ENCODE measurements around the gene A1BG. TPM values are rescaled to one million over a fixed set of nuclear protein-coding genes. Genes with fewer than 3 reads are reported as not detected.

The A1BG gene
- total RNA-seq, 1 donor from 2014 or later, result 7.5 TPM

- H3K27ac ChIP-seq, result no peak overlapping the region
- no peaks in the 10 kb centered on the region for H3K9me3 ChIP-seq (ENCODE audit: low read depth)
- H3K27me3 ChIP-seq, result peaks cover 16% of the 10 kb centered on the region
- Mint-ChIP-seq H3K36me3 (peaks cover 7% of the 10 kb centered on the region), H3K9me3 (no peaks in the 10 kb centered on the region), H3K4me1 (peaks cover 17% of the 10 kb centered on the region), H3K27me3 (ENCODE audit: insufficient read depth, low read depth) (peaks cover 26% of the 10 kb centered on the region), H3K27ac (no peak overlapping the region), H3K4me3 (peak overlapping the region; percentile 96)
- H3K4me2 ChIP-seq, result peak overlapping the region; percentile 95
- H3F3A ChIP-seq (ENCODE audit: low read depth), result no peaks in the 10 kb centered on the region
- H3K4me3 ChIP-seq, result peak overlapping the region; percentile 87
- no peaks in the 10 kb centered on the region for H3K79me2 ChIP-seq (ENCODE audit: low read depth)
- peak overlapping the region; percentile 95 for H2AFZ ChIP-seq (replicated peaks)
- peaks cover 6% of the 10 kb centered on the region for H3K4me1 ChIP-seq
- H4K20me1 ChIP-seq (ENCODE audit: low read depth), result no peaks in the 10 kb centered on the region
- peak overlapping the region; percentile 40 for H3K9ac ChIP-seq
- DNase-seq (ENCODE audit: low spot score), result peak; percentile 89
- no peaks in the 10 kb centered on the region for H3K36me3 ChIP-seq
- no peak for TF ChIP-seq EZH2phosphoT487 (IDR thresholded peaks at IDR 0.05)
- TF ChIP-seq, protein P1, sequence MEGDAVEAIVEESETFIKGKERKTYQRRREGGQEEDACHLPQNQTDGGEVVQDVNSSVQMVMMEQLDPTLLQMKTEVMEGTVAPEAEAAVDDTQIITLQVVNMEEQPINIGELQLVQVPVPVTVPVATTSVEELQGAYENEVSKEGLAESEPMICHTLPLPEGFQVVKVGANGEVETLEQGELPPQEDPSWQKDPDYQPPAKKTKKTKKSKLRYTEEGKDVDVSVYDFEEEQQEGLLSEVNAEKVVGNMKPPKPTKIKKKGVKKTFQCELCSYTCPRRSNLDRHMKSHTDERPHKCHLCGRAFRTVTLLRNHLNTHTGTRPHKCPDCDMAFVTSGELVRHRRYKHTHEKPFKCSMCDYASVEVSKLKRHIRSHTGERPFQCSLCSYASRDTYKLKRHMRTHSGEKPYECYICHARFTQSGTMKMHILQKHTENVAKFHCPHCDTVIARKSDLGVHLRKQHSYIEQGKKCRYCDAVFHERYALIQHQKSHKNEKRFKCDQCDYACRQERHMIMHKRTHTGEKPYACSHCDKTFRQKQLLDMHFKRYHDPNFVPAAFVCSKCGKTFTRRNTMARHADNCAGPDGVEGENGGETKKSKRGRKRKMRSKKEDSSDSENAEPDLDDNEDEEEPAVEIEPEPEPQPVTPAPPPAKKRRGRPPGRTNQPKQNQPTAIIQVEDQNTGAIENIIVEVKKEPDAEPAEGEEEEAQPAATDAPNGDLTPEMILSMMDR (IDR thresholded peaks at IDR 0.05), result no peak
- no peak for TF ChIP-seq EZH2 (IDR thresholded peaks at IDR 0.05)
Observed at GRCh38 chr19:58346961-58347929, 6.0 kb downstream of the A1BG start.

- no peak for TF ChIP-seq EZH2 (IDR thresholded peaks at IDR 0.05)
- TF ChIP-seq, protein P1 (IDR thresholded peaks at IDR 0.05), result no peak
- TF ChIP-seq EZH2phosphoT487 (IDR thresholded peaks at IDR 0.05), result no peak
- H3K9ac ChIP-seq, result no peak overlapping the region
- H3K4me1 Mint-ChIP-seq, result peaks cover 17% of the 10 kb centered on the region
- H3K27me3 ChIP-seq, result peaks cover 16% of the 10 kb centered on the region
- DNase-seq (ENCODE audit: low spot score), result no peak
- no peaks in the 10 kb centered on the region for H4K20me1 ChIP-seq (ENCODE audit: low read depth)
- H3K4me1 ChIP-seq, result peaks cover 6% of the 10 kb centered on the region
- H3K9me3 ChIP-seq (ENCODE audit: low read depth), result no peaks in the 10 kb centered on the region
- H3K4me3 Mint-ChIP-seq, result peak overlapping the region; percentile 88
- H3K4me3 ChIP-seq, result no peak overlapping the region
- no peak overlapping the region for H2AFZ ChIP-seq (replicated peaks)
- no peak overlapping the region for H3K27ac ChIP-seq
- no peak overlapping the region for H3K4me2 ChIP-seq
- H3K36me3 Mint-ChIP-seq, result peaks cover 12% of the 10 kb centered on the region
- no peaks in the 10 kb centered on the region for H3K79me2 ChIP-seq (ENCODE audit: low read depth)
- H3F3A ChIP-seq (ENCODE audit: low read depth), result no peaks in the 10 kb centered on the region
- peaks cover 17% of the 10 kb centered on the region for H3K27me3 Mint-ChIP-seq (ENCODE audit: insufficient read depth, low read depth)
- H3K27ac Mint-ChIP-seq, result no peak overlapping the region
- no peaks in the 10 kb centered on the region for H3K36me3 ChIP-seq
- no peaks in the 10 kb centered on the region for H3K9me3 Mint-ChIP-seq
Observed at GRCh38 chr19:58345558-58345957, 7.7 kb downstream of the A1BG start.

GRCh38 chr19:58338825-58339558, 14.3 kb downstream of the A1BG start:
- Histone ChIP-seq H3K9ac (no peak overlapping the region), H3K79me2 (ENCODE audit: low read depth) (no peaks in the 10 kb centered on the region), H3K27me3 (no peaks in the 10 kb centered on the region), H4K20me1 (ENCODE audit: low read depth) (no peaks in the 10 kb centered on the region), H3K4me1 (no peaks in the 10 kb centered on the region), H3F3A (ENCODE audit: low read depth) (no peaks in the 10 kb centered on the region), H3K4me3 (no peak overlapping the region), H3K27ac (no peak overlapping the region), H3K36me3 (no peaks in the 10 kb centered on the region), H3K4me2 (no peak overlapping the region), H2AFZ (replicated peaks) (no peak overlapping the region), H3K9me3 (ENCODE audit: low read depth) (no peaks in the 10 kb centered on the region)
- H3K27ac Mint-ChIP-seq, result no peak overlapping the region
- H3K36me3 Mint-ChIP-seq, result peaks cover 35% of the 10 kb centered on the region
- H3K9me3 Mint-ChIP-seq, result no peaks in the 10 kb centered on the region
- H3K4me1 Mint-ChIP-seq, result no peaks in the 10 kb centered on the region
- no peak overlapping the region for H3K4me3 Mint-ChIP-seq
- TF ChIP-seq, protein P1 (IDR thresholded peaks at IDR 0.05), result peak; percentile 54
- no peak for TF ChIP-seq EZH2phosphoT487 (IDR thresholded peaks at IDR 0.05)
- no peak for TF ChIP-seq EZH2 (IDR thresholded peaks at IDR 0.05)
- peak; percentile 55 for DNase-seq (ENCODE audit: low spot score)
- peaks cover 7% of the 10 kb centered on the region for H3K27me3 Mint-ChIP-seq (ENCODE audit: insufficient read depth, low read depth)

All from neural progenitor cell (in vitro differentiated cells).